Loucy (cell line): Measurements from ENCODE around the gene SLC10A4.

Experiments used
- CTCF ChIP-seq: fragments of 200-600 bp; sonication (generic); conservative IDR thresholded peaks from 2 replicates; pipeline ENCODE4 v1.5.1; 2014; ENCODE audit warnings: mild to moderate bottlenecking, antibody characterized with exemption, low read length
- EZH2phosphoT487 ChIP-seq: fragments of 200-600 bp; IDR thresholded peaks from 2 replicates; pipeline ENCODE4 v1.6.1; 2018; ENCODE audit warnings: antibody characterized with exemption, mild to moderate bottlenecking, moderate library complexity, borderline replicate concordance

GRCh38 chr4:48467891-48468290 lies 15.3 kb upstream of the SLC10A4 start:
- TF ChIP-seq CTCF = no peak
- no peak for TF ChIP-seq EZH2phosphoT487
